GM12878 (cell line): ENCODE results near the gene BTBD9. TPM values are rescaled to one million over a fixed set of nuclear protein-coding genes. Genes with fewer than 3 reads are reported as not detected.

Experiments used
- ATAC-seq: fragments of 200-7000 bp; cut with Tn5 transposase; 3 replicates; pipeline ENCODE4 v1.9.1; 2020; ENCODE audit warnings: mild to moderate bottlenecking, moderate library complexity
- BruUV-seq: library from RNA; stranded (reverse); fragments of 400-500 nt; replicated peaks from 2 replicates; lab custom pipeline; 2021; lab: Mats Ljungman, UMichigan
- CTCF ChIA-PET: fragments of 300-600 bp; sonication (Branson Sonifier 250); formaldehyde crosslinking; extraction: SDS; loops from one replicate; lab custom pipeline; 2021; ENCODE audit warnings: inconsistent platforms; lab: Yijun Ruan, JAX
- POLR2A ChIA-PET: fragments of 350-600 bp; formaldehyde crosslinking; extraction: SDS; loops from one replicate; lab custom pipeline; 2021; ENCODE audit warnings: inconsistent platforms; lab: Charles Lee
- RAD21 ChIA-PET: fragments of 300-600 bp; sonication (Branson Sonifier 250); formaldehyde crosslinking; loops from one replicate; lab custom pipeline; 2023; ENCODE audit warnings: antibody characterized with exemption; ENCODE audit not compliant: unreplicated experiment; lab: Charles Lee
- SMC1A ChIA-PET: fragments of 300-600 bp; sonication (Branson Sonifier 250); formaldehyde crosslinking; loops from one replicate; lab custom pipeline; 2023; ENCODE audit not compliant: unreplicated experiment, uncharacterized antibody; lab: Charles Lee
- DNase-seq: peaks from one replicate; pipeline ENCODE4 v3.0.0-alpha.2; 2011; ENCODE audit warnings: low read depth, low spot score
- FAIRE-seq: peaks from 3 replicates; lab custom pipeline; 2011; peaks lifted over from hg19 to GRCh38; lab: Jason Lieb, UNC
- H2AFZ ChIP-seq: 2 replicates; pipeline ENCODE4 v1.6.0; 2011; ENCODE audit warnings: low read depth, low read length, control low read depth; ENCODE audit not compliant: control insufficient read depth
- H3K27ac ChIP-seq: 2 replicates; pipeline ENCODE4 v1.5.1; 2011; ENCODE audit warnings: control low read depth; ENCODE audit not compliant: control insufficient read depth, insufficient read depth
- H3K27me3 ChIP-seq, 2 experiments: replicated peaks in 1 of 2; 2 replicates each; pipeline versions ENCODE4 v1.6.0 to v1.6.1; 2011; ENCODE audit warnings: low read length in 1 of 2; ENCODE audit not compliant: control insufficient read depth in 2 of 2, insufficient read depth in 2 of 2
- H3K36me3 ChIP-seq, 2 experiments: 2 replicates each; pipeline ENCODE4 v1.5.1; 2011; ENCODE audit warnings: low read length in 1 of 2; ENCODE audit not compliant: control insufficient read depth in 2 of 2, insufficient read depth in 2 of 2
- H3K4me1 ChIP-seq: 2 replicates; pipeline ENCODE4 v1.6.1; 2011; ENCODE audit warnings: mild to moderate bottlenecking, low read length, moderate library complexity, mixed read lengths; ENCODE audit not compliant: control insufficient read depth, insufficient read depth
- H3K4me2 ChIP-seq: 2 replicates; pipeline ENCODE4 v1.6.0; 2011; ENCODE audit warnings: control low read depth; ENCODE audit not compliant: control insufficient read depth, insufficient read depth
- H3K4me3 ChIP-seq: fragments of 200-600 bp; sonication (generic); 2 replicates; pipeline ENCODE4 v1.5.1; 2016
- H3K79me2 ChIP-seq: 2 replicates; pipeline ENCODE4 v1.6.0; 2011; ENCODE audit warnings: low read length; ENCODE audit not compliant: control insufficient read depth, insufficient read depth
- H3K9ac ChIP-seq: 2 replicates; pipeline ENCODE4 v1.8.0; 2011; ENCODE audit warnings: low read length, control low read depth, mixed read lengths; ENCODE audit not compliant: control insufficient read depth, insufficient read depth
- H3K9me3 ChIP-seq: replicated peaks from 3 replicates; pipeline ENCODE4 v1.5.1; 2011; ENCODE audit warnings: mild to moderate bottlenecking, low read length; ENCODE audit not compliant: control insufficient read depth, insufficient read depth
- H4K20me1 ChIP-seq: 2 replicates; pipeline ENCODE4 v1.6.0; 2011; ENCODE audit not compliant: control insufficient read depth, insufficient read depth
- CBX3 ChIP-seq: fragments of 200-600 bp; sonication (generic); IDR thresholded peaks from 2 replicates; pipeline ENCODE4 v1.6.1; 2016; ENCODE audit warnings: low read depth, borderline replicate concordance
- CREB1 ChIP-seq: IDR thresholded peaks from 2 replicates; pipeline ENCODE4 v1.6.1; 2012; ENCODE audit warnings: low read depth, mild to moderate bottlenecking, inconsistent platforms
- HDGF ChIP-seq: fragments of 450-650 bp; IDR thresholded peaks from 2 replicates; pipeline ENCODE4 v1.6.1; 2016; ENCODE audit warnings: antibody characterized with exemption
- MEF2A ChIP-seq: IDR thresholded peaks from 2 replicates; pipeline ENCODE4 v1.6.1; 2011; ENCODE audit warnings: low read depth, mild to moderate bottlenecking, low read length, moderate library complexity; ENCODE audit not compliant: insufficient read depth
- NBN ChIP-seq: fragments of 450-650 bp; IDR thresholded peaks from 2 replicates; pipeline ENCODE4 v1.6.1; 2016
- NFIC ChIP-seq: IDR thresholded peaks from 2 replicates; pipeline ENCODE4 v1.6.1; 2012; ENCODE audit warnings: low read depth, mild to moderate bottlenecking, inconsistent platforms, low read length, moderate library complexity
- SMC3 ChIP-seq: IDR thresholded peaks from 2 replicates; pipeline ENCODE4 v1.6.1; 2011; ENCODE audit warnings: low read length, improper control_type of control experiment, borderline replicate concordance
- TCF3 ChIP-seq: IDR thresholded peaks from 2 replicates; pipeline ENCODE4 v1.6.1; 2012; ENCODE audit warnings: low read depth, mild to moderate bottlenecking, low read length, borderline replicate concordance; ENCODE audit not compliant: insufficient read depth
- ZBED1 ChIP-seq: IDR thresholded peaks from 2 replicates; pipeline ENCODE4 v1.6.1; 2016; ENCODE audit warnings: borderline replicate concordance
- ZBTB40 ChIP-seq: fragments of 450-650 bp; IDR thresholded peaks from 2 replicates; pipeline ENCODE4 v1.6.1; 2016; ENCODE audit warnings: mild to moderate bottlenecking, moderate library complexity, borderline replicate concordance
- ZNF24 ChIP-seq: fragments of 450-650 bp; IDR thresholded peaks from 2 replicates; pipeline ENCODE4 v1.6.1; 2017; ENCODE audit warnings: antibody characterized with exemption, mild to moderate bottlenecking
- ZZZ3 ChIP-seq: IDR thresholded peaks from 2 replicates; pipeline ENCODE4 v1.6.1; 2011; ENCODE audit warnings: low read depth; ENCODE audit not compliant: control insufficient read depth, insufficient read length
- WGBS: methylation state at CpG from one replicate; pipeline ENCODE4 v1.1.6; 2016; ENCODE audit warnings: low lambda C conversion rate; ENCODE audit not compliant: insufficient replicate concordance, insufficient coverage; ENCODE audit errors: missing lambda C conversion rate; 5-methylcytosine and 5-hydroxymethylcytosine counted together
- in situ Hi-C: fragments of 300-500 bp; cut with MboI; formaldehyde crosslinking; loops from 9 replicates; pipeline ENCODE4 v1.14.3; 2018; ENCODE audit warnings: mixed read lengths
- intact Hi-C: fragments of 100-400 bp; cut with micrococcal nuclease; formaldehyde crosslinking; loops from one replicate; pipeline ENCODE4 v1.14.2; 2022; ENCODE audit not compliant: unreplicated experiment
- polyA plus RNA-seq, 11 experiments: library from polyadenylated mRNA; depleted of rRNA in 4 of 11; unstranded in 6 of 11; stranded (reverse) in 5 of 11; fragments of >200 nt; fragmentation: Nextera tagmentation in 4 of 11; fragmentation: Illumina TruSeq in 1 of 11; extraction: Ambion mirVana in 4 of 11; extraction: Trizol in 1 of 11; gene quantifications; 1 replicate in 1 of 11; 2 replicates in 10 of 11; pipeline versions ENCODE4 v1.2.1 to v1.2.3, GENCODE V29; 2011 to 2016; ENCODE audit warnings: inconsistent platforms in 2 of 11, missing spikeins in 2 of 11, low read depth in 1 of 11
- total RNA-seq, 4 experiments: library from RNA; depleted of rRNA in 3 of 4; stranded (reverse); fragments of >200 nt in 3 of 4; fragmentation: Illumina TruSeq in 1 of 4; extraction: Trizol in 1 of 4; gene quantifications; 2 replicates each; pipeline versions ENCODE4 v1.2.1 to v1.2.3, GENCODE V29; 2013 to 2021
- TF ChIP-seq, protein P1 (sequence below): fragments of 450-650 bp; IDR thresholded peaks from 2 replicates; pipeline ENCODE4 v1.6.1; 2017; ENCODE audit warnings: mild to moderate bottlenecking, moderate library complexity

BTBD9 gene
- total and polyA plus RNA-seq, 10 of the 15 experiments (the other 5 are each of a cell fraction or from before 2014, with no cell fraction given), result 0.22 to 8.6 (median 4.6) TPM

DNA sequence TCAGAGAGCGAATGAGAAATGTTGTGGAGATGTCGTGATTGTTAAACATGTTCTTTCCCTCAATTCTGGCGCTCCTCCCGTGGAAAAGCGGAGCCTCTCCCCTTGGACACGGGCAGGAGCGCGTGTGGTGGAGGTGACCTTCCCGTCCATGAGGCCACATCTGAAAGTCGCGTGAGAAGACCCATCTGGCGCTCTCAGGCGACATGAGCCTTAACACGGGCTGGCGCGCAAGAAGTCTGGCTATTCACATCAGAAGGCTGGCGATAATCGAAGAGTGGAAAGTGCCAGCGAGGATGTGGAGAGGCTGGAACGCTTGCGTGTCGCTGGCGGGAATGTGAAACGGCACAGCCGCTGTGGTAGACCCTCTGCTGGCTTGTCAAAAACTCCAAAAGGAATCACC, 478.9 kb downstream of the BTBD9 start:
- TF ChIP-seq TCF3, result no peak
- no peak for TF ChIP-seq NFIC
- no peak for TF ChIP-seq ZZZ3
- no peak for TF ChIP-seq ZBED1
- no peak for TF ChIP-seq CREB1
- TF ChIP-seq MEF2A, result no peak
- no peak for TF ChIP-seq ZNF24
- TF ChIP-seq, protein P1, sequence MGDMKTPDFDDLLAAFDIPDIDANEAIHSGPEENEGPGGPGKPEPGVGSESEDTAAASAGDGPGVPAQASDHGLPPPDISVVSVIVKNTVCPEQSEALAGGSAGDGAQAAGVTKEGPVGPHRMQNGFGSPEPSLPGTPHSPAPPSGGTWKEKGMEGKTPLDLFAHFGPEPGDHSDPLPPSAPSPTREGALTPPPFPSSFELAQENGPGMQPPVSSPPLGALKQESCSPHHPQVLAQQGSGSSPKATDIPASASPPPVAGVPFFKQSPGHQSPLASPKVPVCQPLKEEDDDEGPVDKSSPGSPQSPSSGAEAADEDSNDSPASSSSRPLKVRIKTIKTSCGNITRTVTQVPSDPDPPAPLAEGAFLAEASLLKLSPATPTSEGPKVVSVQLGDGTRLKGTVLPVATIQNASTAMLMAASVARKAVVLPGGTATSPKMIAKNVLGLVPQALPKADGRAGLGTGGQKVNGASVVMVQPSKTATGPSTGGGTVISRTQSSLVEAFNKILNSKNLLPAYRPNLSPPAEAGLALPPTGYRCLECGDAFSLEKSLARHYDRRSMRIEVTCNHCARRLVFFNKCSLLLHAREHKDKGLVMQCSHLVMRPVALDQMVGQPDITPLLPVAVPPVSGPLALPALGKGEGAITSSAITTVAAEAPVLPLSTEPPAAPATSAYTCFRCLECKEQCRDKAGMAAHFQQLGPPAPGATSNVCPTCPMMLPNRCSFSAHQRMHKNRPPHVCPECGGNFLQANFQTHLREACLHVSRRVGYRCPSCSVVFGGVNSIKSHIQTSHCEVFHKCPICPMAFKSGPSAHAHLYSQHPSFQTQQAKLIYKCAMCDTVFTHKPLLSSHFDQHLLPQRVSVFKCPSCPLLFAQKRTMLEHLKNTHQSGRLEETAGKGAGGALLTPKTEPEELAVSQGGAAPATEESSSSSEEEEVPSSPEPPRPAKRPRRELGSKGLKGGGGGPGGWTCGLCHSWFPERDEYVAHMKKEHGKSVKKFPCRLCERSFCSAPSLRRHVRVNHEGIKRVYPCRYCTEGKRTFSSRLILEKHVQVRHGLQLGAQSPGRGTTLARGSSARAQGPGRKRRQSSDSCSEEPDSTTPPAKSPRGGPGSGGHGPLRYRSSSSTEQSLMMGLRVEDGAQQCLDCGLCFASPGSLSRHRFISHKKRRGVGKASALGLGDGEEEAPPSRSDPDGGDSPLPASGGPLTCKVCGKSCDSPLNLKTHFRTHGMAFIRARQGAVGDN, result no peak
- no peak for TF ChIP-seq SMC3
- TF ChIP-seq ZBTB40, result no peak
- TF ChIP-seq HDGF, result no peak
- no peak for TF ChIP-seq NBN
- TF ChIP-seq CBX3, result no peak
- in situ Hi-C loops, result no loop called here
- Histone ChIP-seq H3K79me2 (no peaks in the 10 kb centered on the region), H3K36me3 (peaks cover 0 to 1% of the 10 kb centered on the region in 2 experiments; a peak in 1 of 4 replicates), H2AFZ (no peak overlapping the region), H4K20me1 (no peaks in the 10 kb centered on the region), H3K4me3 (no peak overlapping the region), H3K27ac (no peak overlapping the region), H3K9ac (no peak overlapping the region), H3K4me2 (no peak overlapping the region), H3K27me3 (no peaks in the 10 kb centered on the region), H3K4me1 (no peaks in the 10 kb centered on the region), H3K9me3 (no peaks in the 10 kb centered on the region)
- ChIA-PET POLR2A (no interaction called here), CTCF (interaction anchor here (0.6 kb wide), 1 partner anchor 88 kb away, joined by 3 read pairs; no protein-coding TSS in a partner anchor), SMC1A (no interaction called here), RAD21 (no interaction called here)
- no peak for FAIRE-seq
- no peak for ATAC-seq
- DNase-seq, result no peak
- no TSS peak for BruUV-seq
- intact Hi-C loops, result no loop called here
- 98% methylated on average over 25 of the region's 25 CpGs for WGBS
